Renal pelvis (tissue), 12 donors: ENCODE data around the gene PRKN. TPM values are rescaled to one million over a fixed set of nuclear protein-coding genes. Genes with fewer than 3 reads are reported as not detected.

Experiments used
- DNase-seq: peaks from one replicate; pipeline ENCODE4 v3.0.0-alpha.2; 2013
- long read RNA-seq, 16 experiments: transcript quantifications; one replicate each; lab custom pipeline, GENCODE V29; 2026
- polyA plus RNA-seq, 3 donors: library from polyadenylated mRNA; unstranded; fragments of 120-200 nt; gene quantifications; one replicate each; pipeline ENCODE4 v1.2.1, GENCODE V29; 2013; ENCODE audit not compliant: insufficient read length in 3 of 3

The PRKN gene
- 10 to 100 TPM in 1 of 3 donors, 1 to 10 TPM in 2; 8.0 to 12.0 (median 9.9) TPM for polyA plus RNA-seq
- long read RNA-seq, donor 1, partial matches to known transcripts, result 14 of 15 reads
- long read RNA-seq, donor 1, other reads (novel, unspliced or antisense), result 0 of 15 reads
- long read RNA-seq, donor 2, partial matches to known transcripts, result 0 of 4 reads
- long read RNA-seq, donor 2, other reads (novel, unspliced or antisense), result 0 of 4 reads
- long read RNA-seq, donor 3, partial matches to known transcripts, result 0 of 2 reads
- long read RNA-seq, donor 3, other reads (novel, unspliced or antisense), result 0 of 2 reads
- long read RNA-seq, donor 4, partial matches to known transcripts, result 0 of 2 reads
- long read RNA-seq, donor 4, other reads (novel, unspliced or antisense), result 0 of 2 reads
- long read RNA-seq, donor 5, partial matches to known transcripts, result 0 of 1 reads
- long read RNA-seq, donor 5, other reads (novel, unspliced or antisense), result 0 of 1 reads
- long read RNA-seq, donor 6, partial matches to known transcripts, result 5 of 6 reads
- long read RNA-seq, donor 6, other reads (novel, unspliced or antisense), result 0 of 6 reads
- long read RNA-seq, donor 7, partial matches to known transcripts, result 0 of 1 reads
- long read RNA-seq, donor 7, other reads (novel, unspliced or antisense), result 0 of 1 reads
- long read RNA-seq, donor 8, result 0 reads
- long read RNA-seq, donor 9, partial matches to known transcripts, result 7 of 7 reads
- long read RNA-seq, donor 9, other reads (novel, unspliced or antisense), result 0 of 7 reads
- long read RNA-seq, donor 10, partial matches to known transcripts, result 5 of 5 reads
- long read RNA-seq, donor 10, other reads (novel, unspliced or antisense), result 0 of 5 reads
- long read RNA-seq, donor 11, result 0 reads
- long read RNA-seq, donor 12, partial matches to known transcripts, result 0 of 1 reads
- long read RNA-seq, donor 12, other reads (novel, unspliced or antisense), result 0 of 1 reads
- long read RNA-seq, donor 13, partial matches to known transcripts, result 0 of 1 reads
- long read RNA-seq, donor 13, other reads (novel, unspliced or antisense), result 0 of 1 reads
- long read RNA-seq, donor 14, result 0 reads
- long read RNA-seq, donor 15, partial matches to known transcripts, result 0 of 2 reads
- long read RNA-seq, donor 15, other reads (novel, unspliced or antisense), result 0 of 2 reads
- long read RNA-seq, donor 16, partial matches to known transcripts, result 0 of 1 reads
- long read RNA-seq, donor 16, other reads (novel, unspliced or antisense), result 0 of 1 reads

DNA sequence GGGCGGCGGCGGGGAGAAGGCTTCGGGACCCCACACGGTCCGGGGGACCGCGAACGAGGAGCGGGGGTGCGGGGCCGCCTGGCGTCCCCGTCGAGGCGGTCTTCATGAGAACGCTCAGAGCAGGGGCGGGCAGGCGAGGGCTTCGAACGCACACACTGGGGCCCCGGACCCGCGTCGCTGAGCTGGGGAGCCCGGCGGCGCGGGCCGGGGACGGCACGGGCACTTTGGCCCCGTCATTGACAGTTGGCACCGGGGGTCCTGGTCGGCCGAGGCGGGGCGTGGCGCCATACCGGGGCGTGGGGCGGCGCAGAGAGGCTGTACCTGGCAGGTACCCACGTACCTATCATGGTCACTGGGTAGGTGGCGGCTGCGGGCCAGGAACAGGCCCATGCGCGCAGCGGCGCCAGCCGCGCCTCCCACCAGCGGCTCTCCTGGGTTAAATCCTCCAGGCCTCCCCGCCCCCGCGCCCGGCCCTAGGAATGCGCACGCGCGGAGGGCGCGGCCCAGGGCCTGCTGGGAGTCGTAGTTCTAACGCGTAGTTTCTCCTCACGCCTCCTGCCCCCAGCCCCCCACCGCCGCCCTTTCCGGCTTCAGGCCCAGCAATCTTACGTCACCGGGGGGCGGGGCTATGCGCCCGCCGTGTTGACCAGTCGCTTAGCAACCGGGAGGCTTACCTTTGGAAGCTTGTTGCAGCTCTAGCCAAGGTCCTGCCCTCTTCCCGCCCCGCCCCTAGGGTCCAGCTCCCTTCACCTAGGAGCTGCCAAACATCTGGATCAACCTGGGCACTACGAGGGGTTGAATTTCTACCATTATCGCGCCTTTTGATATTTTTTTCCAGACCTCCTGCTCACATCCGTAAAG lies at the start of gene PRKN, which contains the start of gene PACRG:
TSS of gene PRKN (minus strand) at position 445 of the 861 bp plus-strand sequence.
TSS of gene PACRG (plus strand) at position 653 of the 861 bp plus-strand sequence.
- peak; percentile 99 for DNase-seq

DNA sequence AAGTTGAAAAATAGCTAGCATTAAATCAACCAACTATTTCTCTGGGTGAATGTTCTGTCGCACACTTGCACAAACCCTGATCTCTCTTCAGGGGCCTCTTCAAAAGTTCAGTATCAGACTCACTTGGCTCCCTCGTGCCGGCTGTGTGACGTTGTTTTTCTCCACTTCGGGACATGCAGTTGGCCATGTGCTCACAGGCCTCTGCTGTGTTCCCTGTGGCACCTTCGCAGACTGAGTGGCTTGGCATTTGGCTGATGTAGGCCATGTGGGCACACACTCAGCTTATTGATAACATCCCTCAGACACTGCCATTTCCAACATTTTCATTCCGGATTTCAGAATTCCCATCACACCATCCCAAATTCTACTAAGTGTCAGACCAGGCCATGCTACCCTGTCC lies 49.5 kb upstream of the PRKN start:
- no peak for DNase-seq

DNA sequence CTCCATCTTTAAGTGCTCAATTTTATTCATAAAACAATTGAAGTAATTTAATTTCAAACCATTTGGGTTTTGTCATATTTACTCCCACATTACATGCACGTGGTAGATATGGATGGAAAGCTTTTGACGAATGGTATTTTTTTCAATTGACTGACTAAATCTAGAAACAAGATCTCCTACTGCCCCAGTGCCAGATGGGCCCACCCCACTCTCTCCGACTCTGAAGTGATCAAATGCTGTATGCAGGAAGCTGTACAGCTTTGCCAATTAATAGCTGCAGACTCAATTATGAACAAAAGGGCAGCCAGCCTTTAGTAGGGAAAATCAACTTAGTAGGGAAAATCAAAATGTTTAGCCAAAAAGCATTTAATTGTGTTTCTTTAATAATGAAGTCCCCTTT lies 46.4 kb upstream of the PRKN start:
- no peak for DNase-seq

DNA sequence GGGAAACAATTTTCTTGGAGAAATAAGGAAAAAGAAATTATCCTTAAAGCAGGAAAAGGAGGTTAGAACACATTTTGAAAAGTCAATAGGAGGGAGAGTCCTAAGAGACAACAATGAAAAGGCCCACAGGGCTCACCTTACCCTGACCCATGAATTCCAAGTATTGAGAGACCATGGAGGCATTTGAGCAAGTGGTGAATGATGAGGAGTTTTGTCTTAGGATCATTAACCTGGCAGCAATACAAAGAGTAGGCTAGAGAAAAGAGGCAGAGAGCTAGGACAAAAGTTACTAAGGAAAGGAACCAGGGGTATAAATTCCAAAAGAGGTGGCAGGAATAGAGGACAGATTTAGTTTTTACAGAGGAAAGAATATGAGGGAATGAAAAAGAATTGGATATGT lies 44.9 kb upstream of the PRKN start:
- DNase-seq, result no peak

DNA sequence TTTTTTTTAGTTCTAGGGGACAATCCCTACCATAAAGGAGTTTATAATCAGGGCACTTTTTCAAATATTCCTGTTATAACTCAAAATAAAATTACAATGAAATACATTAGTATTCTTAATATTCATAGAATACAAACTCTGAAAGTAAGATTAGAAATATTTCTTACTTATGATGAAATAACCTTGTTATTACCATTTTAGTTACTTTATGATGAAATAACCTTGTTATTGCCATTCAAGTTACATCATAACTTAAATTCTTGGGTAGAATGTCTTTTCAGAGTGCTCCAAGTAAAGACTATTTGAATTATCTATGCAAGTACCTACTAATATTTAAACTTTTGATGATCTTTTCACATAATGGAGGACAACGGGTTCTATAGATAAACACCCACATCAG lies 43.4 kb upstream of the PRKN start:
- no peak for DNase-seq

DNA sequence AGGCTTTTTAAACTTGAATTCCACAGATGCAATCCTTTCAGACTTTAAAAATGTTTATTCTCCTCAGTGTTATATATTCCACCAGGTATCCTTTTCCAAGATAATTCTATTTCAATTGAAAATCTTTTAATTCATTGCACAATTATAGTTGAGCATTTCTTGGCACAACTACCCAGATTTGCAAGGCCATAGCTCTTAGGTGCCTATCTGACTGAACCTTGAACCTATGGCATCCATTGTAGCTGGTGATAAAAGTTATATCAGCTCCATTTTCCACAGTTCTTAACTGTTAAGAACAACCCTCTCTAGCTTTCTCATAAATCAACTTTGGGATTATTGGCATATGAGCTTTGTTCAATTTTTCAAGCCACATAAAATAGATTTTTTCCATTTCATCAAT lies 42.6 kb upstream of the PRKN start:
- no peak for DNase-seq

DNA sequence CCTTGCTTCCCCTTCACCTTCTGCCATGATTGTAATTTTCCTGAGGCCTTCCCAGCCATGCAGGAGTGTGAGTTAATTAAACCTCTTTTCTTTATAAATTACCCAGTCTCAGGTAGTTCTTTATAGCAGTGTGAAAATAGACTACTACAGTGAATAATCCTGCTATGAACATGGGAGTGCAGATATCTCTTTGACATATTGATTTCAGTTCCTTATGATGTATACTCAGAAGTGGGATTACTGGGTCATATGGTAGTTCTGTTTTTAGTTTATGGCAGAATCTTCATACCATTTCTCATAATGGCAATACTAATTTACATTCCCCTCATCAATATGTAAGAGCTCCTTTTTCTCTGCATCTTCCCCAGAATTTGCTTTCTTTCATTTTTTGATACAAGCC lies 26.2 kb upstream of the PRKN start:
- DNase-seq, result no peak

DNA sequence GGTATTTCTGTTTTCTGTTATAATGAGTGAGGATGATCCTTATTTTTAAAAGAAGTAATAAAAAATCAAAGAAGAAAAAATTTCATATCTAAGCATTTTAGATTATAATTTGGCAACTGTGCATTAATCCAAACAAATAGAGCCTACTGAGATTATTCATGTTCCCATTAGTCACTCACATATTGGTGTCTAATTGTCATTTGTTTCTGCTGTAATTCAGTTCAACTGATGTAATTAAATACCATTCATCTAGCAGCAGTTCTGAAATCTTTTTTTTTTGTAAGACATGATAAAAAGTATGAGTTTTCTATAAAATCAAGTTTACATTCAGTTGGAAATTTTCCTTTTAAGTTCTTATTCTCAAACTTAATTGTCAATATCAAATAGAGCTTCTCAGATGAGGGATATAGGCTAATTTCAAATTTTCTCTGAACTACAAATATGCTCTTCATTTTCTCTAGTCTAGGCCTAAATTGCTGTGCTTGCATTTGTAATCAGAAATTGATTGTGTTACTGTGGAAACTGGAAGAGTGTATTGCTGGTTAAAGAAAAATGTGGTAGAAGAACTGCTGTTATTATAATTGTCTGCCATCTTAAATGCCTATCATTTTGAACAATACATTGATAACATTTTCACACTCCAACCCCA lies 23.8 kb upstream of the PRKN start:
- DNase-seq, result no peak

DNA sequence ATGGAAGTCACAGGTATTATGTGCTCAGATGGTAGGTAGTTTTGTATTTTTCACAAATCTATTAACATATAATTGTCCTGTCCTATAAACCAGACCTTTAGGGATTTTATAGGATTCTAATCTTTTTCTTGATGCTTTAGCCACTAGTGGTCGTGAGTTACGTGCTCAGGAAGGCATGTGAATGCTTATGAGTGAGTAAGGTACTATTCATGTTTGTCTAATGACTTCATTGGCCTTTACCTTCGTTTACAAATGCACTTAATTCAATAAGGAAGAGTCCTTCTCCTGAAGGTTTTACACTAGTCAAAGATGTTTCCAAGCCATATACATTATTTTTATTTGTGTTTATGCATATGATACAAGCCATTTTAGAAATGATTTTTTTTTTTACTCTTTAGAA lies 23.2 kb upstream of the PRKN start:
- DNase-seq, result no peak

DNA sequence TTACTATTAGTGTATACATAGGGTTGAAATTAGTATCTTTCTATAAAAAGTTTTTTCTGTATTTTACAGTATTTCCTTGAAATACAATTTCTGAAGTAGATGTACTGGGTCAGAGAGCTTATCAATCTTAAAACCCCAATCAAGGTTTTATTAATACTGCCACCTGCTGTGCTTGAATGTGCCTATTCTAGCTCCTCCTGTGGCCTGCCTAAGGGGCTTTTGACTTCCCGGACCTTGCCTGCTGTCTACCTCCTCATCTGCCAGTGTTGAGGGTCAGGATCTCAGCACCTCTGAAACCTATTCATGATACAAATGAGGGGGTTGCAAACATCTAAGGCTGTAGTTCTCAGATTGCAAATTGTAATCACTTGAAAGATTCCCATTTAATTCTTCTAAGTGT lies 9.4 kb upstream of the PRKN start:
- DNase-seq, result no peak

DNA sequence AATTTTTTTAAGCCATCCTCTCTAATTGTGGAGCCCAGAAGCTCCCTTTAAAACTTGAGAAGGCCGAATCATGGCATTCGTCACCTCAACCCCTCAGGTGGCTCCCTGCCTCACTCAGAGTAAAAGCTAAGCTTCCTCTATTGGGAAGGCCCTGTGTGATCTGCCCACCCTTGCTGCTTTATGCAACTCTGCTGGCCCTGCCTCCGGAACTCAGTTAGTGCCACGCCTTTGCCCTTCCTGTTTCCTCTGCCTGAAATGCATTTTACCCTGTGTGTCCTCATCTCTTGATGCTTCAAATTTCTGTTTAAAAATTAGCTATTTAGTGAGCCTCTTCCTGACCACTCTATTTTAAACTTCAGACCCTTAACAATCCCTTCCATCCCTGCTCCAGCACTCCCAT lies 5.9 kb upstream of the PRKN start:
- DNase-seq, result no peak

DNA sequence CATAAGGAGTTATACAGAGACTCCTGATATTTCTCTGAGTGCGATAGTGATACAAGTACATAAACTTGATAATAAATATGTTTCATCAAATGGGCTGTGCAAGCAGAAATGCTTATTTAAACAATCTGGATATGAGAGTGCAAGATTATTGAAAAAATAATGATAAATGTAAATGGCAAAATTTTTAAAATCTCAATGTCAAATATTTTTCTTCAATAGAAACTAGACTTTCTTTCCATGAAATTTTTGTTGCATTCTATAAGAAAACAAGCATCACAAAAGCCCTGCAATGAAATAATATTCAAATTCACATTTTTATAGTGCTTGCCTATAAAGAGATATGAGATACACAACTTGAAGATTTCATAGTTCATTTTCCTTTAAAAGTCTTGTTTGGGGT lies 2.9 kb upstream of the PRKN start:
- no peak for DNase-seq

DNA sequence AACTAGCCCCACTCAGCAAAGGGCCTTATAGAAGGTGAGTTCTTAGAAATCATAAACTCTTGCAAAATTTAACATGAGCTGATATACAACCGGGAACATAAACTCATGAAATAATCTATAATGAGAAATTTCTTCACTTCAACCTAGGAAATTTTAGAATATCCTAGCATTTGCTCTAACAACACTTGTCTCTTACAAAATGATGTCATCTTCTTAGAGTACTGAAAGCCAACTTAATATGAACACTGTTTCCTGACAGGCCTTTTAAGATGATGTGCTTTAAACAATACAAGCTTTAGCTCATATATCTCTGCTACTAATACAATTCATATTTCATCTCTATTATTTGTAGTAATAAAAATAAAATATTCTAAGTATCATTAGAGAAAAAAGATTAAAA lies 1.1 kb upstream of the PRKN start:
- DNase-seq, result no peak

DNA sequence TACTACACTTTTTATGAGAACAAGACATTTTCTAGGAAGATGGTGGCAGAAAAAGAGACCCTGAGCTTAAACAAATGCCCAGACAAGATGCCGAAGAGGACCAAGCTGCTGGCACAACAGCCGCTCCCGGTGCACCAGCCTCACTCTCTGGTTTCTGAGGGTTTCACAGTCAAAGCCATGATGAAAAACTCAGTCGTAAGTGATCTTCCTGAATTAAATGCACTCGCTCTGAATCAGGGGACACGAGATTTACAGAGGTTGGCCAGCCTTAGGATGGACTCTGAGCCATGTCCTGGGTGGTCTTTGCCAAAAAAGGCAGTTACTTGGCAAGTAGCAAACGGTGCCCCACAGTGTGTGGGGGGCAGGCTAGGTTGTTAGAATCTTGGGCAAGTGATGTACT lies 631 bp upstream of the PRKN start:
- no peak for DNase-seq

DNA sequence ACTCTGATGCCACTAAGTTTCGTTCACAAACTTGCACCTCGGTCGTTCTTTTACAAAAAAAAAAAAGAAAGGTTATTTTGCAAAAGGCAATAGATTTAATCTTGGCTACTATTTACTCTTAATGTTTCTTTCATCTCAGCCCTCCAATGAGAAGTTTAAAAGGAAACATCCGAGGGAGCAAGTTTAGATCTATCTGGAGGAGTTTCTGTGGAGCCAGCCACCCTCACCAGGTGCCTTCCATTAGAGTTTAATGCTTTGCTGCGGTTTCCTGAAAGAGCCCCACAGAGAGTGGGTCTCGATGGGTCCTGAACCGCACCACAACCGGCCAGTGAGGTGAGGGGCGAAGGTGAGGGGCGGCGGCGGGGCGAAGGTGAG lies 632 bp downstream of the PRKN start:
- DNase-seq, result peak; percentile 19

DNA sequence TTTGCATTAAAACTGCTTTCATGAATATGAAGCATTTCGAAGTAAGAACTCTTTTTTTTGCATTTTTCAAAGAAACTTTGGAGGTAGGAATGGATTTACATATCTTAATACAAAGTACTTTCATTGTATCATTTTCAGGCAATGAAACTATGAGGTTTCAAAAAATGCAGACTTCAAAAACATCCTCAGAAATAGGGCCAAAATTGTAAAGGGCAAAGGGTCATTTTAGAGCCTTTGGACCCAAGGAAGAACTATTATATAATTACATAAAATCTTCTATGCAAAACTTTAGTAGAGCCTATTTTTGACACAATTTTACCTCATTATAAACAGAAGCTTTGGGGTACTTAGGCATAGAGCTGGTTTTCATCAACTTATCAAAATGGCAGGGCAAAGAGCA lies 4.9 kb downstream of the PRKN start:
- no peak for DNase-seq

DNA sequence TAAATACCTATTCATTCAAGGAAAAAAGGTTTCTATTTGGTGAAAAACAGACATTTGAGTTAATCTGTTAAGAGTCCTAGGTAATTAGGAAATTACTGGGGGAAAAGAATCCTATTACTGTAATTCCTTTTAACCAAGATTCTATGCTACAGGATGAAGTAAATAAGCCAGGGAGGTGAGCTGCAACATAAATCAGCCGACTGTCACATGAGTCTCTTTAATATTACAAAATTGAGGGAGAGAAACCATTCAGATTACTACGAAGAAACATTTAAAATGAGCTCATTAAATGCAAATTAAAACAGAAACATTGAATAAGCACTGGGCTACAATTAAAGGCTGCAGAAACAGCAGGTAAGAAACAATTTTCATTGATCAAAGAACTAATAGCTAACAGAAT lies 5.3 kb downstream of the PRKN start:
- no peak for DNase-seq

DNA sequence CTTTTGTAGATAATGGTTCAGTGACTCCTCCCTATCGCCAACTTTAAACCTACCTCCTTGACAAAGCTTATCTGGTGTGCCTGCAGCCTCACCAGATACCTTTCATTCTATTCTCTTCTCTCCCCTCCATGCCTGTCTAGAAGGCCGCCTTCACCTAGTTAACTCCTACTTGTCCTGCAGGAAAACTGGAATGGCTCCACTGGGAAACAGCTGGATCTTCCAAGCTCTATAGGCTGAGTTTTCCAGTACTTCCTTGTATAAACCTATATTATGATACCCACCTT lies 6.2 kb downstream of the PRKN start:
- no peak for DNase-seq

DNA sequence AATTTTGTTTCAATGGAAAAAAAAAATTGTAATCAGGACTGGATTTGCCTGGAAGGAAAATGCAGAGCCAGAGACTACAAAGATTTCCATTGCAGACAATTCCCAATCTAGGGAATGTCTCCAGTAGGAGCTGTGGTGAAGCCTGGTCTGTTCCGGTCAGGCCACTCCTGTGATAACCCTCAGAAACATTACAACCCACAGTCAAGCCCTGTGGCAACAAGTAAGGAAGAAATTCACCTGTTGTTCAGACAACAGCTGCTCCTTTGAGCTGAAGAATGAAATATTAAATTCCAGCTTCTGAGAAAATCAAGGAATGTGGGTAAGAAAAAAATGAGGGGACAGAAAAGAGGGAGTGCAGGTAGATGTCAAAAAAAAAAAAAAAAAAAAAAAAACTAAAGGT lies 8.0 kb downstream of the PRKN start:
- no peak for DNase-seq

DNA sequence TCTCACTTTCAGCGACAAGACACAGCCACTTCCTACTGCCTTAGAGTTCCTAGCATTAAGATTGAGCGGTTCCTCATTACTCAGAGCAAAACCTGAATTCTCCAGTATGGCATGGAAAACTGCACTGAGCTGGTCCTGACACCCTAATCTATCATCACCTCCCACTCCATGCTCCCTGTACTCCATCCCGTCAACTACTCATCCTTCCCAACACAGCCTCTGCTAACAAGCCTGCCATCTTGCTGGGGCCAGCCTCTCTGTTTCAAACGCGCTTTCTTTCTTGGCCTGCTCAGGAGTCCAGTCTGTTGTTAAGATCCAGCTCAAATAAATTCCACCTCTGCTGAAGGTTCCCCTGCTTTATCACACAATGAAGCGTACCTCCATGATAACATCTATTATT lies 12.0 kb downstream of the PRKN start:
- no peak for DNase-seq
